Measurements from ENCODE around the gene LSMEM2. TPM values are rescaled to one million over a fixed set of nuclear protein-coding genes. Genes with fewer than 3 reads are reported as not detected.

LSMEM2 gene
- total RNA-seq, 2 experiments from 2014 or later, result 0.22 TPM; not detected in 1

DNA sequence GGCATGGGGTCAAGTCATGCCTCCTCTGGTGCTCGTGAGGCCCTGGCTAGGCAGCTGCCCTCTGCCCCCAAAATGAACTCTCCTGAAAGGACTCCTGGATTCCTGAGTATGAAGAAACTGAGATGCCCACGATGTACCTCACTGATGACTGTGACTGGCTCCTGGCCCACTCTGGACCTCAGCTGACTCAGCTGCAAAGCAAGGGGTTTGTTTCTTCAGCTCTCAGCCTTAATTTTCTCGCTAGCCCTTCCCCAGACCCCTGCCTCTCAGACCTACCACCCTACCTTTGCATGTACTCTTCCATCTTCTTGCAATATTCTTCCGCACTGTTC is 48.1 kb upstream of the LSMEM2 start:
- DNase-seq, result no peak
- Histone ChIP-seq H3K9me3 (ENCODE audit: control insufficient read depth in 1 of 2, insufficient read depth in 1 of 2, low read length in 2 of 2) (no peaks in the 10 kb centered on the region), H3K36me3 (ENCODE audit: insufficient read depth, low read length) (no peaks in the 10 kb centered on the region), H3K4me1 (ENCODE audit: insufficient read depth, low read length) (peaks cover 49% of the 10 kb centered on the region), H3K27me3 (ENCODE audit: control insufficient read depth in 1 of 2, insufficient read depth in 2 of 2, low read length in 2 of 2) (no peaks in the 10 kb centered on the region), H3K4me3 (ENCODE audit: low read length) (no peak overlapping the region), H3K27ac (ENCODE audit: low read depth in 1 of 2, low read length in 2 of 2) (no peak overlapping the region)
- CTCF ChIA-PET, result no interaction called here
- Mint-ChIP-seq H3K27me3 (no peaks in the 10 kb centered on the region), H3K9me3 (no peaks in the 10 kb centered on the region), H3K36me3 (ENCODE audit: low read depth) (peaks cover 10% of the 10 kb centered on the region), H3K4me1 (ENCODE audit: low read depth) (peaks cover 41% of the 10 kb centered on the region), H3K27ac (no peak overlapping the region), H3K4me3 (peak overlapping the region; percentile 60)
- TF ChIP-seq CTCF (IDR thresholded peaks at IDR 0.05), result no peak
- POLR2A ChIA-PET, result no interaction called here
- no peak for ATAC-seq (ENCODE audit: poor library complexity)
- intact Hi-C loops (cut with DNase I, micrococcal nuclease), result no loop called here

GRCh38 chr3:50231581-50231980 is 47.3 kb upstream of the LSMEM2 start:
- Histone ChIP-seq H3K27ac (ENCODE audit: low read depth in 1 of 2, low read length in 2 of 2) (no peak overlapping the region), H3K4me1 (ENCODE audit: insufficient read depth, low read length) (peaks cover 40% of the 10 kb centered on the region), H3K27me3 (ENCODE audit: control insufficient read depth in 1 of 2, insufficient read depth in 2 of 2, low read length in 2 of 2) (no peaks in the 10 kb centered on the region), H3K4me3 (ENCODE audit: low read length) (no peak overlapping the region), H3K36me3 (ENCODE audit: insufficient read depth, low read length) (no peaks in the 10 kb centered on the region), H3K9me3 (ENCODE audit: control insufficient read depth in 1 of 2, insufficient read depth in 1 of 2, low read length in 2 of 2) (no peaks in the 10 kb centered on the region)
- Mint-ChIP-seq H3K27me3 (no peaks in the 10 kb centered on the region), H3K36me3 (ENCODE audit: low read depth) (peaks cover 17% of the 10 kb centered on the region), H3K9me3 (no peaks in the 10 kb centered on the region), H3K4me1 (ENCODE audit: low read depth) (peaks cover 38% of the 10 kb centered on the region), H3K27ac (no peak overlapping the region), H3K4me3 (no peak overlapping the region)
- intact Hi-C loops (cut with DNase I, micrococcal nuclease), result no loop called here
- DNase-seq, result no peak
- TF ChIP-seq CTCF (IDR thresholded peaks at IDR 0.05), result no peak
- POLR2A ChIA-PET, result no interaction called here
- no peak for ATAC-seq (ENCODE audit: poor library complexity)
- CTCF ChIA-PET, result no interaction called here

DNA sequence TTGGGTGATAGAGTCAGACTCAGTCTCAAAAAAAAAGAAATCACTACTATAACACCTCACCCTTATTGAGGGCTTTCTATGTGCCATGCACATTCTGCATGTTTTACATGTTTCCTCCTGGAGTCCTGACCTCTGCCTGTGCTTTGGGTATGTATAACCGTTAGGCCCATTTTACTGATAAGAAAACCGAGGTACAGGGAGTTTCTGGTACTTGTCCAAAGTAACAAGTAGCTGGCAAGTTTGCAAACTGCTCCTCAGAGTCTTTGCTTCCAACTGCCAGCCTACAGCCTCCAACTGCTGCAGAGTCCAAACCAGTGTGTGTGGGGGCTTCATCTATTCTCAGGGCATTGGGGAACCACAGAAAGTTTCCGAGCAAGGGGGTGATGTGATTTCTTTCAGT is 46.6 kb upstream of the LSMEM2 start:
- H3K36me3 ChIP-seq (ENCODE audit: insufficient read depth, low read length), result no peaks in the 10 kb centered on the region
- H3K27ac ChIP-seq (ENCODE audit: low read depth in 1 of 2, low read length in 2 of 2), result no peak overlapping the region
- DNase-seq (no peak), ATAC-seq (ENCODE audit: poor library complexity) (no peak)
- H3K4me3 Mint-ChIP-seq, result no peak overlapping the region
- no peak overlapping the region for H3K4me3 ChIP-seq (ENCODE audit: low read length)
- H3K9me3 ChIP-seq (ENCODE audit: control insufficient read depth in 1 of 2, insufficient read depth in 1 of 2, low read length in 2 of 2), result no peaks in the 10 kb centered on the region
- no peaks in the 10 kb centered on the region for H3K27me3 Mint-ChIP-seq
- H3K4me1 Mint-ChIP-seq (ENCODE audit: low read depth), result peaks cover 35% of the 10 kb centered on the region
- H3K36me3 Mint-ChIP-seq (ENCODE audit: low read depth), result peaks cover 24% of the 10 kb centered on the region
- no peaks in the 10 kb centered on the region for H3K9me3 Mint-ChIP-seq
- CTCF ChIA-PET, result interaction anchor here (2.0 kb wide), 1 partner anchor 14 kb away, joined by 6 read pairs; no protein-coding TSS in a partner anchor
- H3K27me3 ChIP-seq (ENCODE audit: control insufficient read depth in 1 of 2, insufficient read depth in 2 of 2, low read length in 2 of 2), result no peaks in the 10 kb centered on the region
- peaks cover 34% of the 10 kb centered on the region for H3K4me1 ChIP-seq (ENCODE audit: insufficient read depth, low read length)
- POLR2A ChIA-PET, result no interaction called here
- no peak overlapping the region for H3K27ac Mint-ChIP-seq
- no peak for TF ChIP-seq CTCF (IDR thresholded peaks at IDR 0.05)
- intact Hi-C loops (cut with DNase I, micrococcal nuclease), result no loop called here

Measured in CD4-positive, alpha-beta T cell (primary cell).